DND-41 (cell line): ENCODE data around the gene KLHL3.

Experiments
- ATAC-seq: fragments of 200-7000 bp; cut with Tn5 transposase; 3 replicates; pipeline ENCODE4 v1.9.1; 2021; ENCODE audit warnings: low read depth; ENCODE audit not compliant: insufficient read depth
- DNase-seq: peaks from one replicate; pipeline ENCODE4 v3.0.0-alpha.2; 2020
- H2AFZ ChIP-seq: 2 replicates; pipeline ENCODE4 v1.6.0; 2012; ENCODE audit warnings: low read depth, low read length
- H3K27ac ChIP-seq: 2 replicates; pipeline ENCODE4 v1.5.1; 2012; ENCODE audit warnings: low read length, inconsistent platforms
- H3K27me3 ChIP-seq: fragments of 200-600 bp; sonication (generic); 2 replicates; pipeline ENCODE4 v1.6.0; 2012; ENCODE audit warnings: low read length, mild to moderate bottlenecking, inconsistent platforms; ENCODE audit not compliant: insufficient read depth, poor library complexity
- H3K36me3 ChIP-seq: 2 replicates; pipeline ENCODE4 v1.5.1; 2012; ENCODE audit warnings: low read length, inconsistent platforms; ENCODE audit not compliant: insufficient read depth
- H3K4me1 ChIP-seq: 2 replicates; pipeline ENCODE4 v1.5.1; 2012; ENCODE audit warnings: mild to moderate bottlenecking, low read length; ENCODE audit not compliant: insufficient read depth
- H3K4me2 ChIP-seq: 2 replicates; pipeline ENCODE4 v1.6.0; 2012; ENCODE audit warnings: mild to moderate bottlenecking, moderate library complexity, low read length, inconsistent platforms; ENCODE audit not compliant: insufficient read depth
- H3K4me3 ChIP-seq, 2 experiments: fragments of 200-600 bp in 1 of 2; shearing (Covaris generic) in 1 of 2; 2 replicates each; pipeline ENCODE4 v1.5.1; 2012 to 2016; ENCODE audit warnings: inconsistent platforms in 2 of 2, low read length in 2 of 2, mild to moderate bottlenecking in 2 of 2, low read depth in 1 of 2, moderate library complexity in 1 of 2
- H3K79me2 ChIP-seq: 2 replicates; pipeline ENCODE4 v1.6.0; 2012; ENCODE audit warnings: low read length, inconsistent platforms; ENCODE audit not compliant: insufficient read depth
- H3K9ac ChIP-seq: 2 replicates; pipeline ENCODE4 v1.6.0; 2012; ENCODE audit warnings: low read depth, mild to moderate bottlenecking, inconsistent platforms, low read length, moderate library complexity
- H3K9me3 ChIP-seq: 2 replicates; pipeline ENCODE4 v1.5.1; 2012; ENCODE audit warnings: low read length, moderate library complexity, mild to moderate bottlenecking, inconsistent platforms; ENCODE audit not compliant: insufficient read depth, severe bottlenecking
- H4K20me1 ChIP-seq: 2 replicates; pipeline ENCODE4 v1.6.0; 2012; ENCODE audit warnings: low read length; ENCODE audit not compliant: insufficient read depth
- EZH2 ChIP-seq: IDR thresholded peaks from 3 replicates; pipeline ENCODE4 v1.6.1; 2012; ENCODE audit warnings: borderline replicate concordance, low read depth, mild to moderate bottlenecking, moderate library complexity, low read length, inconsistent platforms; ENCODE audit not compliant: severe bottlenecking
- TF ChIP-seq, protein P1 (sequence below): IDR thresholded peaks from 2 replicates; pipeline ENCODE4 v1.5.1; 2012; ENCODE audit warnings: borderline replicate concordance, low read length, moderate library complexity, mild to moderate bottlenecking; ENCODE audit not compliant: poor library complexity, severe bottlenecking; ENCODE audit errors: extremely low read depth

Gene KLHL3, protein sequence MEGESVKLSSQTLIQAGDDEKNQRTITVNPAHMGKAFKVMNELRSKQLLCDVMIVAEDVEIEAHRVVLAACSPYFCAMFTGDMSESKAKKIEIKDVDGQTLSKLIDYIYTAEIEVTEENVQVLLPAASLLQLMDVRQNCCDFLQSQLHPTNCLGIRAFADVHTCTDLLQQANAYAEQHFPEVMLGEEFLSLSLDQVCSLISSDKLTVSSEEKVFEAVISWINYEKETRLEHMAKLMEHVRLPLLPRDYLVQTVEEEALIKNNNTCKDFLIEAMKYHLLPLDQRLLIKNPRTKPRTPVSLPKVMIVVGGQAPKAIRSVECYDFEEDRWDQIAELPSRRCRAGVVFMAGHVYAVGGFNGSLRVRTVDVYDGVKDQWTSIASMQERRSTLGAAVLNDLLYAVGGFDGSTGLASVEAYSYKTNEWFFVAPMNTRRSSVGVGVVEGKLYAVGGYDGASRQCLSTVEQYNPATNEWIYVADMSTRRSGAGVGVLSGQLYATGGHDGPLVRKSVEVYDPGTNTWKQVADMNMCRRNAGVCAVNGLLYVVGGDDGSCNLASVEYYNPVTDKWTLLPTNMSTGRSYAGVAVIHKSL

DNA sequence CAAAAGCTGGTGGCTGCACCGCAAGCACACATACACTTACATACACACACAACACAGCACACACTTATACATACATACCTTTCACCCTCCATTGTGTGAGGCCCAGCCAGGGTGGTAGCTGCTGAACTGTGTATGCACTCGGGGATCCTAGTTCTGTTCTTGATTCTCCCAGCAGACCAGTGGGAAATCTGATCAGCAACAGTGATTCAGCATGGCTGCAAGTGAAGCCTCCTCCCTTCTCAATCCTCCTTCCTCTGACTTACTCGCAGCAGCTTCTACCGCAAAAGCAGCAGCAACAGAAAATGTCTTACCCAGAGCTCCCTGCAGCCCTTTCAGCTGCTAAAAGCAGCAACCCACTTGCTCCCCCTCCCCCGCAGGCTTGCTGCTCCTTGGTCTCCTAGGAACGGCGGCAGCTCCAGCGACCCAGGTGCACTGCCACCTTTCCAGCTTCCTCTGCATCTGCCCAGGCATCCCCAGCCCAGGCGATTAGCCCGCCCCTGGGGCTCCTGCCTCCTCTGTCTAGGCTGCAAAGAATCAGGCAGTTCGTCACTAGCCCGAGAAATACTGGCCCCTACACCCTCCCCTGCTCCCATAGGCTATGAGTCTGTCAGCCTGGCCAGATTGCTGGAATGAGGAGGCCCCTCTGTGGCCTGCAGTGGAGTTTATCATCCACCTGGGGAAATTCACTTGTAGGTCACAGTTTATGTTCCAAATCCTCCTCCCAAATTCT, at the start of gene KLHL3:
KLHL3 (minus strand) TSS at position 535 of the 730 bp plus-strand sequence; CDS start at position 92, 443 bp downstream.
- H2AFZ ChIP-seq, result peak within 1 kb of the TSS; percentile 68
- DNase-seq, result peak; percentile 79
- peaks cover 6% of the 10 kb centered on the region for H3K27me3 ChIP-seq
- peak; percentile 80 for ATAC-seq
- peak within 1 kb of the TSS; percentile 59 for H3K9ac ChIP-seq
- peaks cover 5% of the 10 kb centered on the region; the same call in 1 of the 2 replicates for H3K79me2 ChIP-seq
- TF ChIP-seq, protein P1, sequence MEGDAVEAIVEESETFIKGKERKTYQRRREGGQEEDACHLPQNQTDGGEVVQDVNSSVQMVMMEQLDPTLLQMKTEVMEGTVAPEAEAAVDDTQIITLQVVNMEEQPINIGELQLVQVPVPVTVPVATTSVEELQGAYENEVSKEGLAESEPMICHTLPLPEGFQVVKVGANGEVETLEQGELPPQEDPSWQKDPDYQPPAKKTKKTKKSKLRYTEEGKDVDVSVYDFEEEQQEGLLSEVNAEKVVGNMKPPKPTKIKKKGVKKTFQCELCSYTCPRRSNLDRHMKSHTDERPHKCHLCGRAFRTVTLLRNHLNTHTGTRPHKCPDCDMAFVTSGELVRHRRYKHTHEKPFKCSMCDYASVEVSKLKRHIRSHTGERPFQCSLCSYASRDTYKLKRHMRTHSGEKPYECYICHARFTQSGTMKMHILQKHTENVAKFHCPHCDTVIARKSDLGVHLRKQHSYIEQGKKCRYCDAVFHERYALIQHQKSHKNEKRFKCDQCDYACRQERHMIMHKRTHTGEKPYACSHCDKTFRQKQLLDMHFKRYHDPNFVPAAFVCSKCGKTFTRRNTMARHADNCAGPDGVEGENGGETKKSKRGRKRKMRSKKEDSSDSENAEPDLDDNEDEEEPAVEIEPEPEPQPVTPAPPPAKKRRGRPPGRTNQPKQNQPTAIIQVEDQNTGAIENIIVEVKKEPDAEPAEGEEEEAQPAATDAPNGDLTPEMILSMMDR, result no peak
- no peak for TF ChIP-seq EZH2
- no peaks in the 10 kb centered on the region for H4K20me1 ChIP-seq
- H3K36me3 ChIP-seq, result no peaks in the 10 kb centered on the region
- H3K4me3 ChIP-seq, result peak within 1 kb of the TSS; percentile 30 to 81
- H3K27ac ChIP-seq, result peak within 1 kb of the TSS; percentile 80
- peak within 1 kb of the TSS; percentile 67 for H3K4me2 ChIP-seq
- no peaks in the 10 kb centered on the region for H3K9me3 ChIP-seq
- peaks cover 27% of the 10 kb centered on the region for H3K4me1 ChIP-seq

DNA sequence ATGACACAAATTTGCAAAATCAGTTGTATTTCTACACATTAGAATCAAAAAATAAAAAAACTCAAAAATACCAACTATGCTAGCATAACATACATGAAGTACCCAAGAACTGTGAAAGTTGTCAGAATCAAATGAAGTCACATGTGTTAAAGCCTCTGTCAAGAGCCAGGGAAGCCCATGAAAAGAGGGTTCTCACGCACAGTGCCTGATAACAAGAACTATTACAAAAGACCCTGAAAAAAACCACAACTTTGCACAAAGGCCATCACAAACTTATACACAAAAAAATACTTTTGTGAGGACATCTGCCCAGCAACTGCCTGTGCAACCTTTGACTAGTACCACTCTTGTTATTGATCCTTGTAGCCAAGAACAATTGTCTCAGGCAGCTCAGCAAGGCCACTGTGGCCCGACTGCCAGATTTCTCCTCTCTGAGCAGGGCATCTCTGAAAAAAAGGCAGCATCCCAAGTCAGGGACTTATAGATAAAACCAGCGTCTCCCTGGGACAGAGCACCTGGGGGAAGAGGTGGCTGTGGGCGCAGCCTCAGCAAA, 47.2 kb upstream of the KLHL3 start:
- Histone ChIP-seq H3K27me3 (no peaks in the 10 kb centered on the region), H3K9me3 (no peaks in the 10 kb centered on the region), H4K20me1 (no peaks in the 10 kb centered on the region), H3K36me3 (no peaks in the 10 kb centered on the region), H3K27ac (no peak overlapping the region), H2AFZ (no peak overlapping the region), H3K4me1 (no peaks in the 10 kb centered on the region), H3K4me3 (no peak overlapping the region), H3K4me2 (no peak overlapping the region), H3K79me2 (no peaks in the 10 kb centered on the region), H3K9ac (no peak overlapping the region)
- DNase-seq (no peak), ATAC-seq (no peak)
- TF ChIP-seq, protein P1, result no peak
- no peak for TF ChIP-seq EZH2

DNA sequence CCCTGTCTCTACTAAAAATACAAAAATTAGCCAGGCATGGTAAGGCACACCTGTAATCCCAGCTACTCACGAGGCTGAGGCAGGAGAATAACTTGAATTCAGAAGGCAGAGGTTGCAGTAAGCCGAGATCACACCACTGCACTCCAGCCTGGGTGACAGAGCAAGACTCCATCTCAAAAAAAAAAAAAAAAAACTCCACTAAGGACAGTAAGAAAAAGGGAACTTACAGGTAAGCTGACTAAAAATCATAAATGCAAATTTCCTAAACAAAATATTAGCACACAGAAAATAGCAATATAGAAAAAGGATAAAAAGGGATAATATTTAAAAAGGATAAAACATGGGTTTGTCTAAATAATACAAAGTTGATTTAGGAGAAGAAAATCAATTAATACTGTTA, 46.2 kb upstream of the KLHL3 start:
- DNase-seq, result no peak
- TF ChIP-seq EZH2, result no peak
- TF ChIP-seq, protein P1, result no peak
- H2AFZ ChIP-seq, result no peak overlapping the region
- no peak overlapping the region for H3K4me2 ChIP-seq
- H3K79me2 ChIP-seq, result no peaks in the 10 kb centered on the region
- H3K4me3 ChIP-seq, result no peak overlapping the region
- H3K9ac ChIP-seq, result no peak overlapping the region
- no peaks in the 10 kb centered on the region for H3K36me3 ChIP-seq
- no peaks in the 10 kb centered on the region for H3K27me3 ChIP-seq
- H4K20me1 ChIP-seq, result no peaks in the 10 kb centered on the region
- H3K4me1 ChIP-seq, result no peaks in the 10 kb centered on the region
- no peak for ATAC-seq
- no peak overlapping the region for H3K27ac ChIP-seq
- no peaks in the 10 kb centered on the region for H3K9me3 ChIP-seq
